Glutamatergic neuron (in vitro differentiated cells): ENCODE measurements around the gene TMEM134. TPM values are rescaled to one million over a fixed set of nuclear protein-coding genes. Genes with fewer than 3 reads are reported as not detected.
A peak's percentile ranks its signal among the peaks of the same experiment; 100 is the strongest.

Experiments used
- DNase-seq: peaks from one replicate; pipeline ENCODE4 v3.0.0; 2022
- H3K27ac Mint-ChIP-seq: one replicate; pipeline ENCODE4 v1.8.0; 2020; ENCODE audit warnings: mild to moderate bottlenecking, mixed read lengths, inconsistent platforms; ENCODE audit not compliant: unreplicated experiment
- H3K27me3 Mint-ChIP-seq: one replicate; pipeline ENCODE4 v1.8.0; 2020; ENCODE audit warnings: mild to moderate bottlenecking, moderate library complexity, mixed read lengths, inconsistent platforms; ENCODE audit not compliant: unreplicated experiment
- H3K36me3 Mint-ChIP-seq: one replicate; pipeline ENCODE4 v1.8.0; 2020; ENCODE audit warnings: mild to moderate bottlenecking, mixed read lengths, inconsistent platforms; ENCODE audit not compliant: unreplicated experiment
- H3K4me1 Mint-ChIP-seq: one replicate; pipeline ENCODE4 v1.8.0; 2020; ENCODE audit warnings: mild to moderate bottlenecking, low read depth, mixed read lengths, inconsistent platforms; ENCODE audit not compliant: unreplicated experiment
- H3K4me3 Mint-ChIP-seq: one replicate; pipeline ENCODE4 v1.8.0; 2020; ENCODE audit warnings: mild to moderate bottlenecking, mixed read lengths, inconsistent platforms; ENCODE audit not compliant: unreplicated experiment
- H3K9me3 Mint-ChIP-seq: one replicate; pipeline ENCODE4 v1.8.0; 2020; ENCODE audit warnings: mild to moderate bottlenecking, moderate library complexity, mixed read lengths, inconsistent platforms; ENCODE audit not compliant: unreplicated experiment
- total RNA-seq: library from RNA; stranded (reverse); fragmentation: NEBNext Ultra II Directional; extraction: Animal tissue kit (Norgen Biotek cat#: 25700); gene quantifications from one replicate; pipeline ENCODE4 v1.2.1, GENCODE V29; 2021; ENCODE audit not compliant: unreplicated experiment
- TF ChIP-seq, protein P1 (sequence below): fragments of 200-600 bp; sonication (generic); IDR thresholded peaks from one replicate; pipeline ENCODE4 v1.5.0; 2021; ENCODE audit not compliant: partially characterized antibody, unreplicated experiment

Gene TMEM134
- total RNA-seq, 1 donor from 2014 or later, result 41.9 TPM

- TF ChIP-seq, protein P1, sequence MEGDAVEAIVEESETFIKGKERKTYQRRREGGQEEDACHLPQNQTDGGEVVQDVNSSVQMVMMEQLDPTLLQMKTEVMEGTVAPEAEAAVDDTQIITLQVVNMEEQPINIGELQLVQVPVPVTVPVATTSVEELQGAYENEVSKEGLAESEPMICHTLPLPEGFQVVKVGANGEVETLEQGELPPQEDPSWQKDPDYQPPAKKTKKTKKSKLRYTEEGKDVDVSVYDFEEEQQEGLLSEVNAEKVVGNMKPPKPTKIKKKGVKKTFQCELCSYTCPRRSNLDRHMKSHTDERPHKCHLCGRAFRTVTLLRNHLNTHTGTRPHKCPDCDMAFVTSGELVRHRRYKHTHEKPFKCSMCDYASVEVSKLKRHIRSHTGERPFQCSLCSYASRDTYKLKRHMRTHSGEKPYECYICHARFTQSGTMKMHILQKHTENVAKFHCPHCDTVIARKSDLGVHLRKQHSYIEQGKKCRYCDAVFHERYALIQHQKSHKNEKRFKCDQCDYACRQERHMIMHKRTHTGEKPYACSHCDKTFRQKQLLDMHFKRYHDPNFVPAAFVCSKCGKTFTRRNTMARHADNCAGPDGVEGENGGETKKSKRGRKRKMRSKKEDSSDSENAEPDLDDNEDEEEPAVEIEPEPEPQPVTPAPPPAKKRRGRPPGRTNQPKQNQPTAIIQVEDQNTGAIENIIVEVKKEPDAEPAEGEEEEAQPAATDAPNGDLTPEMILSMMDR, result no peak
- Mint-ChIP-seq H3K4me1 (peaks cover 6% of the 10 kb centered on the region), H3K4me3 (no peak overlapping the region)
These were observed 36.2 kb downstream of the TMEM134 start for GRCh38 chr11:67432655-67433349.

GRCh38 chr11:67431346-67432249 lies 37.5 kb downstream of the TMEM134 start:
- H3K36me3 Mint-ChIP-seq, result no peaks in the 10 kb centered on the region
- peak overlapping the region; percentile 59 for H3K27ac Mint-ChIP-seq
- DNase-seq, result no peak
- H3K4me1 Mint-ChIP-seq, result peaks cover 3% of the 10 kb centered on the region
- H3K4me3 Mint-ChIP-seq, result no peak overlapping the region
- TF ChIP-seq, protein P1, result no peak
- H3K9me3 Mint-ChIP-seq, result peaks cover 4% of the 10 kb centered on the region
- peaks cover 9% of the 10 kb centered on the region for H3K27me3 Mint-ChIP-seq

More at GRCh38 chr11:67432655-67433349, 36.2 kb downstream of the TMEM134 start:
- Mint-ChIP-seq H3K9me3 (peaks cover 5% of the 10 kb centered on the region), H3K27ac (no peak overlapping the region), H3K36me3 (no peaks in the 10 kb centered on the region), H3K27me3 (peaks cover 9% of the 10 kb centered on the region)
- DNase-seq, result peak; percentile 11

DNA sequence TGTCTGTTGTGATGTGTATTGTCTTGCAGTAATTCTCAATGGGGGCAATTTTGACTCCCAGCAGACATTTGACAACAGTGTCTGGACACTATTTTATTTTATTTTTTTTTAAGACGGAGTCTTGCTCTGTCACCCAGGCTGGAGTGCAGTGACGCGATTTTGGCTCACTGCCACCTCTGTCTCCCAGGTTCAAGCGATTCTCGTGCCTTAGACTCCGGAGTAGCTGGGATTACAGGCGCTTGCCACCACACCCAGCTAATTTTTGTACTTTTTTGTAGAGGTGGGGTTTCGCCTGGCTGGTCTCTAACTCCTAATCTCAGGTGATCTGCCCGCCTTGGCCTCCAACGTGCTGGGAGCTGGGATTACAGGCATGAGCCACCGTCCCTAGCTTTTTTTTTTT lies 39.3 kb downstream of the TMEM134 start:
- no peak for DNase-seq
- H3K4me3 Mint-ChIP-seq, result peak overlapping the region; percentile 34
- peaks cover 6% of the 10 kb centered on the region for H3K9me3 Mint-ChIP-seq
- H3K4me1 Mint-ChIP-seq, result no peaks in the 10 kb centered on the region
- TF ChIP-seq, protein P1, result no peak
- no peaks in the 10 kb centered on the region for H3K36me3 Mint-ChIP-seq
- no peak overlapping the region for H3K27ac Mint-ChIP-seq
- H3K27me3 Mint-ChIP-seq, result peaks cover 2% of the 10 kb centered on the region

GRCh38 chr11:67429038-67429668 lies 39.9 kb downstream of the TMEM134 start:
- peaks cover 6% of the 10 kb centered on the region for H3K9me3 Mint-ChIP-seq
- TF ChIP-seq, protein P1, result no peak
- peak overlapping the region; percentile 94 for H3K27ac Mint-ChIP-seq
- H3K4me1 Mint-ChIP-seq, result no peaks in the 10 kb centered on the region
- peaks cover 2% of the 10 kb centered on the region for H3K27me3 Mint-ChIP-seq
- H3K4me3 Mint-ChIP-seq, result peak overlapping the region; percentile 99
- H3K36me3 Mint-ChIP-seq, result no peaks in the 10 kb centered on the region
- DNase-seq, result peak; percentile 4
